H1 (cell line): Measurements from ENCODE around the gene EZH2. TPM values are rescaled to one million over a fixed set of nuclear protein-coding genes. Genes with fewer than 3 reads are reported as not detected.

Experiments used
- polyA plus RNA-seq, 7 experiments: library from polyadenylated mRNA; depleted of rRNA in 3 of 7; stranded (reverse) in 5 of 7; unstranded in 2 of 7; fragments of >200 nt in 5 of 7; fragments of 200-250 nt in 2 of 7; gene quantifications; 1 replicate in 5 of 7; 2 replicates in 1 of 7; 4 replicates in 1 of 7; pipeline versions ENCODE4 v1.2.1 to v1.2.3, GENCODE V29; 2011 to 2013; ENCODE audit warnings: missing spikeins in 2 of 7, mixed read lengths in 2 of 7
- small RNA-seq: library from polyadenylated mRNA; stranded (forward); fragments of <200 nt; extraction: miRNeasy Mini kit (QIAGEN cat#:217004); gene quantifications from one replicate; pipeline ENCODE3, GENCODE V24; 2013; ENCODE audit not compliant: insufficient read depth
- total RNA-seq: library from RNA; stranded (reverse); fragmentation: NEBNext Ultra II Directional; extraction: Animal tissue kit (Norgen Biotek cat#: 25700); gene quantifications from 2 replicates; pipeline ENCODE4 v1.2.1, GENCODE V29; 2021

The EZH2 gene
- total and polyA plus RNA-seq, 2 of the 8 experiments (the other 6 are each of a cell fraction or from before 2014, with no cell fraction given): 28.9 to 49.0 TPM

Small RNAs within 50 kb of the gene (small RNA-seq; reads per million reads assigned to genes)
- gene RF00017 (not detected), gene RN7SL569P (not detected), gene RNU7-20P (not detected)

Other genes starting within 250 kb of the EZH2 start
- gene CUL1, start 185.4 kb downstream of the EZH2 start, total RNA-seq: 76.1 and 77.3 TPM in 2 replicates
- 24.1 and 33.0 TPM in 2 replicates for gene CUL1, start 185.4 kb downstream of the EZH2 start, polyA plus RNA-seq (2011; rRNA removed)
- gene PDIA4, start 144.2 kb upstream of the EZH2 start, total RNA-seq: 303 and 308 TPM in 2 replicates
- gene PDIA4, start 144.2 kb upstream of the EZH2 start, polyA plus RNA-seq (2011; rRNA removed): 108 and 119 TPM in 2 replicates
- gene ZNF786, start 206.4 kb upstream of the EZH2 start, total RNA-seq: 15.8 and 16.3 TPM in 2 replicates
- 7.7 and 8.3 TPM in 2 replicates for gene ZNF786, start 206.4 kb upstream of the EZH2 start, polyA plus RNA-seq (2011; rRNA removed)
- gene ZNF425, start 242.0 kb upstream of the EZH2 start, total RNA-seq: 4.0 and 6.1 TPM in 2 replicates
- 3.4 and 4.5 TPM in 2 replicates for gene ZNF425, start 242.0 kb upstream of the EZH2 start, polyA plus RNA-seq (2011; rRNA removed)